Germinal center (tissue), 1 donor: ENCODE measurements around the gene SEC23A.
"Not testable (repeated sequence)": the region's sequence is repeated elsewhere in the genome, so short reads cannot be mapped to it uniquely, and the experiment has no call there.

Source experiments
- DNase-seq: peaks from one replicate; pipeline ENCODE4 v3.0.0; 2012; ENCODE audit warnings: mixed read lengths, low spot score

SEC23A gene

GRCh38 chr14:39102969-39103957, at the start of gene SEC23A:
Gene SEC23A, minus strand, starts transcription at chr14:39103235. Its CDS starts 7,117 bp downstream, at chr14:39096118.
- peak; percentile 85 for DNase-seq

GRCh38 chr14:39145266-39145966, 42.4 kb upstream of the SEC23A start:
- no peak for DNase-seq

GRCh38 chr14:39143226-39143625, 40.2 kb upstream of the SEC23A start:
- DNase-seq, result not testable (repeated sequence)

GRCh38 chr14:39141623-39142022, 38.6 kb upstream of the SEC23A start:
- not testable (repeated sequence) for DNase-seq

- no peak for DNase-seq
Measured at GRCh38 chr14:39140170-39140569, 37.1 kb upstream of the SEC23A start.

GRCh38 chr14:39138440-39138839, 35.4 kb upstream of the SEC23A start:
- no peak for DNase-seq

GRCh38 chr14:39137835-39138234, 34.8 kb upstream of the SEC23A start:
- not testable (repeated sequence) for DNase-seq

GRCh38 chr14:39122330-39123138, 19.5 kb upstream of the SEC23A start:
- DNase-seq, result no peak

- DNase-seq, result peak; percentile 96
Measured at GRCh38 chr14:39114073-39114838, 11.2 kb upstream of the SEC23A start, which contains the start of gene GEMIN2. Gene GEMIN2, plus strand, starts transcription at chr14:39114323. Its CDS starts 16 bp downstream, at chr14:39114339.

GRCh38 chr14:39113685-39114072, 10.6 kb upstream of the SEC23A start:
- no peak for DNase-seq

GRCh38 chr14:39109893-39110715, 7.1 kb upstream of the SEC23A start:
- DNase-seq, result no peak

- no peak for DNase-seq
Measured at GRCh38 chr14:39108791-39109190, 5.8 kb upstream of the SEC23A start.

GRCh38 chr14:39107591-39107996, 4.6 kb upstream of the SEC23A start:
- DNase-seq, result peak; percentile 47

GRCh38 chr14:39104078-39104801, 1.2 kb upstream of the SEC23A start:
- not testable (repeated sequence) for DNase-seq

- DNase-seq, result peak; percentile 7
Measured at GRCh38 chr14:39102265-39102968, 618 bp downstream of the SEC23A start.

- DNase-seq, result no peak
Measured at GRCh38 chr14:39099748-39100147, 3.3 kb downstream of the SEC23A start.

GRCh38 chr14:39099215-39099614, 3.8 kb downstream of the SEC23A start:
- DNase-seq, result not testable (repeated sequence)

GRCh38 chr14:39097159-39097558, 5.9 kb downstream of the SEC23A start:
- DNase-seq, result no peak

- no peak for DNase-seq
Measured at GRCh38 chr14:39094515-39094914, 8.5 kb downstream of the SEC23A start.
